Kidney tubule cell (primary cell): ENCODE measurements around the gene KRTAP4-16.
"Not testable (repeated sequence)": the region's sequence is repeated elsewhere in the genome, so short reads cannot be mapped to it uniquely, and the experiment has no call there.

ENCODE experiments used
- DNase-seq: peaks from one replicate; pipeline ENCODE4 v3.0.0-alpha.2; 2018; ENCODE audit warnings: low spot score

Gene KRTAP4-16

DNA sequence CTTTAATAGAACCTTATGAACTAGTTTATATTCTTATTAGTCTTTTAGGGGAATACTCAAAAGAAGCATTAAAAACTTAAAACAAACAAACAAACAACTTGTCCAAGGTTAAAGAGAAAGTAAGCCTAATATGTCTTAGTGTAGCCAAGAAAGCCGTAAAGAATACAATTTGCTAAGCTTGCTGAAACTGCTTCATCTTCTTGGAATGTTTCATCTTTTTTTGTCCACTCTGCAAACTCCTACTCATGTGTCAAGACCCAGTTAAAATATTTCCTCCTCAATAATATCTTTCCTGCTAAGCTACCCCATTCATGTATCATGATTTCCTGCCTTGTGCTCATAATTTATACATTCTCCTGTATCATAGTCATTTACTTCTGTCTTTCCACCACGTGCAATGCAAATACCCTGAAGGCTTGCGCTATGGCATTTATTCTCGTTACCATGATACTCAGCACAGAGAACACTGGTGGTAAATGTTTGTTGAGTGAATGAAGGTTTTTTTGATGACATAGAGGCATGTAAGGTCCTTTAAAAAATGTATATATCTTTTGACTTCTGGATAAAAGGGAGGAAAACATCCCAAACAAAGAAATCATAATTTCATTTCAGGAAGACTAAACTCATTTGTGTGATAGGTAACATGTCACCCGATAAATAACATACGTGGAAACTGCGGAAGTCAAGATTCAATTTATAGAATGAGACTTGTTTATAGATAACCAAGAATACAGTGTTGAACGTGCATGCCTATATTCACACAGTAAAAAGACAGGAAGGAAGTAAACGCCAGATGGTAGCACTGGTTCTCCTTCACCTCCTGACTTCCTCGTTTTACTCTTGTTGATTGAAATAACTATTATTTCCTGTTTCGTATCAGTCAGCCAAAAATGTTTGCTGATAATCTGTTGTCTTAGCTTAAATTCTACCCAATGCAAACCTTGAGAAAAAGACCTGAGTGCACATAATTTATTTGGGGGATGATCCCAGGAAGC is 18.0 kb upstream of the KRTAP4-16 start:
- not testable (repeated sequence) for DNase-seq

DNA sequence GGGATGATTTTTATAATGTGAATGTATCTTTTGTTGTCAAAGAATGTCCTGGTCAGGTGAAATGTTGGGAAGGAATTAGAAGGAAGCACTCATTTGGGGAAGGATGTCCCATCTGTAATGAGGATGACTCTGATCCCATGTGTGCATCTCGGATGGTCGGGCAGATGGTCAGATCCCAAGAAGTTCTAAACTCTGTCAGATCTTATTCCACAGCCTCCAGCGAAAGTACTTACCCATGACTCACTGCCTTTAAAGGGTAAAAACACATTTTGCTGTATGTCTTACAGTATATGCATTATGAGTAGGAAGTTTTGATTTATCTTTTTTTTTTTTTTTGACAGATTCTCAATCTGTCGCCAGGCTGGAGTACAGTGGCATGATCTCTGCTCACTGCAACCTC is 16.7 kb upstream of the KRTAP4-16 start:
- DNase-seq, result no peak

GRCh38 chr17:41117846-41118386 is 15.9 kb upstream of the KRTAP4-16 start, which contains the start of gene KRTAP4-11:
TSS of gene KRTAP4-11 (minus strand) at chr17:41118373. CDS start at chr17:41118315, 58 bp downstream.
- not testable (repeated sequence) for DNase-seq

DNA sequence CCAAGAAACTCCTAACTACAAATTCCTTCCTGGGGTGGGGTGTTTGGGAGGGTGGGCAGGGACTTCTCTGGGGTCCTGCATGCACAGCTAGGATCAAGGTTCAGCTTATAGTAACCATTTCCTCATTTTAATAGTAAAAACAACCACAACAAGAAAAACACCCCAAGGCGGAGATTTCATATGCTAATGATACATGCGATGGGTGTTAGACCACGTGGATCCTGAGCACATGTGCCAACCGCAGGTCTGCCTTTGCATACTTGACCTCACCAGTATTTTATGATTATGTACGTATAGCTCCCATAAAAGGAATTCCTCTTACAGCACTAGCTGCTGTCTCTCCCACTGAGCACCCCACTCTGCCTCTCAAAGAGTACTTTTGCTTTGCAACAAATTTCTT is 14.3 kb upstream of the KRTAP4-16 start:
- no peak for DNase-seq

GRCh38 chr17:41111151-41111885 is 9.3 kb upstream of the KRTAP4-16 start:
- no peak for DNase-seq

- DNase-seq, result not testable (repeated sequence)
These were observed 6.8 kb upstream of the KRTAP4-16 start for GRCh38 chr17:41108728-41109386.

DNA sequence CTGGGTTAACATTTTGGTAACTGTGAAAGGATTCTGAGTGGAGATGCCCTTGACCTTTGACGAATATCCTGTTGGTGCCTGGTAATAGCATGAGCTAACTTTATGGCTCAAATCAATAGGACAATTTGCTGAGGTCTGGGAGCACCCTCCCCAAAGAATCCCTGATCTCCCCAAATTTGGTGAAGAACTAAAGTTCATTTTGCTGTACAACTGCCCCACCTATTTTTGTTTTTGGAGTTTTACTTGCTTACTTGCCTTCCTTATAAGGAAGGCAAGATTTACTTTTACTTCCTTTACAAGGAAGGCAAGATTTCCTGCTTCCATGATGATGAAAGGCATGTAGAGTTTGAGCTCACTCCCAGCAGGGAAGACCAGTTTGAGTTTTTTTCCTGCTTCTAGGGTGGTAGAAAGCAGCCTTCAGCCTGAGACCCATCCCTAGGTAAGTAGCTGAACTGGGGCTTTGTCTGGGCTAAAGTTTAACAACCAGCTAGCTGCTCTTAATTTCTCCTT is 6.0 kb upstream of the KRTAP4-16 start:
- DNase-seq, result peak; percentile 41

DNA sequence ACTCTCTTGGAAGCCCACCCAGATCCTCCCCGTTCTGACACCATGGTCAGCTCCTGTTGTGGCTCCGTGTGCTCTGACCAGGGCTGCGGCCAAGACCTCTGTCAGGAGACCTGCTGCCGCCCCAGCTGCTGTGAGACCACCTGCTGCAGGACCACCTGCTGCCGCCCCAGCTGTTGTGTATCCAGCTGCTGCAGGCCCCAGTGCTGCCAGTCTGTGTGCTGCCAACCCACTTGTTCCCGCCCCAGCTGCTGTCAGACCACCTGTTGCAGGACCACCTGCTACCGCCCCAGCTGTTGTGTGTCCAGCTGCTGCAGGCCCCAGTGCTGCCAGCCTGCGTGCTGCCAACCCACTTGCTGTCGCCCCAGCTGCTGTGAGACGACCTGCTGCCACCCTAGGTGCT is 3.3 kb upstream of the KRTAP4-16 start, which contains the start of gene KRTAP4-9:
KRTAP4-9 (plus strand) TSS at position 43 of the 400 bp plus-strand sequence; CDS start at position 43, 0 bp downstream.
- DNase-seq, result not testable (repeated sequence)

DNA sequence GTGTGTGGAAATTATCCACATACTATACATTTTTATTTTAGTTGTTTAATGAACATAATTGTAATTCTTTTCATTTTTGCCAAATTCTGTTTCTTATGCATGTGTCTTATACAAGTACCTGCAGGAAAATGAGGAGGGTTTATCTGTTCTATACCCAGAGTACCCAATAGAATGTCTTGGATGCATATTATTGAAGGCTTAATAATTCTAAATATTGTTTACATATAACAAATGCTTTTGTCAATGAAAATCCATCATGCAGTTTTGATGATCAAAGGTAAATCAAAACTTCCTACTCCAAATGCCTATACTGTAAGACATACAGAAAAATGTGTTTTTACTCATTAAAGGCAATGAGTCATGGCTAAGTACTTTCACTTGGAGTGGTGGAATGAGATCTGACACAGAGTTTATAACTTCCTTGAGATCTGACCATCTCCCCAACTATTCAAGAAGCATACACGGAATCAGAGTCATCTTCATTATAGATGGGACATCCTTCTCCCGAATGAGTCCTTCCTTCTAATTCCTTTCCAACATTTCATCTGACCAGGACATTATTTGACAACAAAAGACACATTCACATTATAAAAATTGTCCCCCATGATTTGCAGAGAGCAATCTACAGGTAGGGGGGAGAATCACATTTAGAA is 2.5 kb upstream of the KRTAP4-16 start:
- DNase-seq, result peak; percentile 79

DNA sequence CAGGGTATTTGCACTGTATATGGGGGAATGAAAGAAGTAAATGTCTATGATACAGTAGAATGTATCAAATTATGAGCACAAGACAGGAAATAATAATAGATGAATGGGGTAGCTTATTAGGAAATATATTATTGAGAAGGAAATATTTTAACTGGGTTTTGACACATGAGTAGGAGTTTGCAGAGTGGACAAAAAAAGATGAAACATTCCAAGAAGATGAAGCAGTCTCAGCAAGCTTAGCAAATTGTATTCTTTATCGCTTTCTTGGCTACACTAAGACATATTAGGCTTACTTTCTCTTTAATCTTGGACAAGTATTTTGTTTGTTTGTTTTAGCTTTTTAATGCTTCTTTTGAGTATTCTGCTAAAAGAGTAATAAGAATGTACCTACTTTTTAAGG is 1.9 kb upstream of the KRTAP4-16 start:
- DNase-seq, result no peak

DNA sequence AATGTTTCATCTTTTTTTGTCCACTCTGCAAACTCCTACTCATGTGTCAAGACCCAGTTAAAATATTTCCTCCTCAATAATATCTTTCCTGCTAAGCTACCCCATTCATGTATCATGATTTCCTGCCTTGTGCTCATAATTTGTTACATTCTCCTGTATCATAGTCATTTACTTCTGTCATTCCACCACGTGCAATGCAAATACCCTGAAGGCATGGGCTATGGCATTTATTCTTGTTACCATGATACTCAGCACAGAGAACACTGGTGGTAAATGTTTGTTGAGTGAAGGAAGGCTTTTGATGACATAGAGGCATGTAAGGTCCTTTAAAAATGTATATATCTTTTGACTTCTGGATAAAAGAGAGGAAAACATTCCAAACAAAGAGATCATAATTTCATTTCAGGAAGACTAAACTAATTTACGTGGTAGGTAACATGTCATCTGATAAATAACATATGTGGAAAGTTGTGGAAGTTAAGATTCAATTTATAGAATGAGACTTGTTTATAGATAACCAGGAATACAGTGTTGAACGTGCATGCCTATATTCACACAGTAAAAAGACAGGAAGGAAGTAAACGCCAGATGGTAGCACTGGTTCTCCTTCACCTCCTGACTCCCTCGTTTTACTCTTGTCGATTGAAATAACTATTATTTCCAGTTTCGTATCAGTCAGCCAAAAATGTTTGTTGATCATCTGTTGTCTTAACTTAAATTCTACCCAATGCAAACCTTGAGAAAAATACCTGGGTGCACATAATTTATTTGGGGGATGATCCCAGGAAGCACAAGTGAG is 2.1 kb downstream of the KRTAP4-16 start:
- DNase-seq, result peak; percentile 84

- peak; percentile 14 for DNase-seq
These were observed 3.5 kb downstream of the KRTAP4-16 start for GRCh38 chr17:41098481-41098880.

- DNase-seq, result no peak
These were observed 4.0 kb downstream of the KRTAP4-16 start, which contains the start of gene KRTAP4-8 for GRCh38 chr17:41098042-41098441. TSS of gene KRTAP4-8 (minus strand) at chr17:41098142. CDS start at chr17:41098084, 58 bp downstream.

- DNase-seq, result no peak
These were observed 6.0 kb downstream of the KRTAP4-16 start for GRCh38 chr17:41096055-41096454.

GRCh38 chr17:41088760-41089352 is 13.2 kb downstream of the KRTAP4-16 start:
- not testable (repeated sequence) for DNase-seq

GRCh38 chr17:41084100-41084856 is 17.7 kb downstream of the KRTAP4-16 start, which contains the start of gene KRTAP4-7:
TSS of gene KRTAP4-7 (plus strand) at chr17:41084150. CDS start at chr17:41084207, 57 bp downstream.
- DNase-seq, result not testable (repeated sequence)

- peak; percentile 81 for DNase-seq
These were observed 18.6 kb downstream of the KRTAP4-16 start for GRCh38 chr17:41083427-41083826.

DNA sequence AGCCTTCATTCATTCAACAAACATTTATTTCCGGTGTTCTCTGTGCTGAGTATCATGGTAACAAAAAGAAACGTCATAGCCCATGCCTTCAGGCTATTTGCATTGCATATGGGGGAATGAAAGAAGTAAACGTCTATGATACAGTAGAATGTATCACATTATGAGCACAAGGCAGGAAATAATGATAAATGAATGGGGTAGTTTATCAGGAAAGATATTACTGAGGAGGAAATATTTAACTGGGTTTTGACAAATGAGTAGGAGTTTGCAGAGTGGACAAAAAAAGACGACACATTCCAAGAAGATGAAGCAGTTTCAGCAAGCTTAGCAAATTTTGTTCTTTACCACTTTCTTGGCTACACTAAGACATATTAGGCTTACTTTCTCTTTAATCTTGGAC is 19.4 kb downstream of the KRTAP4-16 start:
- DNase-seq, result peak; percentile 47

DNA sequence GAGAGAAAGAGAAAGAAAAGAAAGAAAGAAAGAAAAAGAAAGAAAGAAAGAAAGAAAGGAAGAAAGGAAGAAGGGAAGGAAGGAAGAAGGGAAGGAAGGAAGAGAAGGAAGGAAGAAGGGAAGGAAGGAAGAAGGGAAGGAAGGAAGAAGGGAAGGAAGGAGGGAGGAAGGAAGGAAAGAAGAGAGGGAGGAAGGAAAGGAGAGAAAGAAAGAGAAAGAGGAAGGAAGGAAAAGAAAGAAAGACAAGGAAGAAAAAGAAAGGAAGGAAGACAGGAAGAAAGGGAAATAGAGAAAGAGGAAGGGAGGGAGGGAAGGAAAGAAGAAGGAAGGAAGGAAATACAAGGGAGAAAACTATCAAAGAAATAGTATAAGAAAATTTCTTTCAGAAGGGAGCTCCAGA is 25.2 kb downstream of the KRTAP4-16 start:
- no peak for DNase-seq
